GM19438 (cell line): ENCODE data around the gene DNAJB6.

Experiments
- ATAC-seq: cut with Tn5 transposase; IDR thresholded peaks from one replicate; pipeline ENCODE4 v1.9.1; 2021; ENCODE audit warnings: low read depth; ENCODE audit not compliant: unreplicated experiment

The DNAJB6 gene

DNA sequence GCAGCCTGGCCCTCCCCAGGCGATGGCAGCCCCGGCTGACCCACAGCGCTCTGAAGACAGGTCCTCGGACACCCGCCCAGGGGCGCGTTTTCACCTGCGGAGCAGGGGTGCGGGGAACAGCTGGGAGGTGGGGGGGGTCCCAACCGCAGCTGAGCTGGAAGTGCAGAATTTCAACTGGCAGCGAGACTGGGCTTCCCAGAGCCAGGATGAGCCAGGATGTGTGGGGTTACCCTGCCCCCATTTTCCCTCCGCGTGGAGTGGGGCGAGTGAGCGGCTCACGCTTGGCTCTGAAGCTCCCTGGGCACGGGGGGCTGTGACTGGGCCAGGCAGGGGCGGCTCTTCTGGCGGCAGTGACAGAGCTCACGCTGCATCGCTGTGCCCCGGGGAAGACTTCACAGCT is 70.2 kb downstream of the DNAJB6 start:
- no peak for ATAC-seq

DNA sequence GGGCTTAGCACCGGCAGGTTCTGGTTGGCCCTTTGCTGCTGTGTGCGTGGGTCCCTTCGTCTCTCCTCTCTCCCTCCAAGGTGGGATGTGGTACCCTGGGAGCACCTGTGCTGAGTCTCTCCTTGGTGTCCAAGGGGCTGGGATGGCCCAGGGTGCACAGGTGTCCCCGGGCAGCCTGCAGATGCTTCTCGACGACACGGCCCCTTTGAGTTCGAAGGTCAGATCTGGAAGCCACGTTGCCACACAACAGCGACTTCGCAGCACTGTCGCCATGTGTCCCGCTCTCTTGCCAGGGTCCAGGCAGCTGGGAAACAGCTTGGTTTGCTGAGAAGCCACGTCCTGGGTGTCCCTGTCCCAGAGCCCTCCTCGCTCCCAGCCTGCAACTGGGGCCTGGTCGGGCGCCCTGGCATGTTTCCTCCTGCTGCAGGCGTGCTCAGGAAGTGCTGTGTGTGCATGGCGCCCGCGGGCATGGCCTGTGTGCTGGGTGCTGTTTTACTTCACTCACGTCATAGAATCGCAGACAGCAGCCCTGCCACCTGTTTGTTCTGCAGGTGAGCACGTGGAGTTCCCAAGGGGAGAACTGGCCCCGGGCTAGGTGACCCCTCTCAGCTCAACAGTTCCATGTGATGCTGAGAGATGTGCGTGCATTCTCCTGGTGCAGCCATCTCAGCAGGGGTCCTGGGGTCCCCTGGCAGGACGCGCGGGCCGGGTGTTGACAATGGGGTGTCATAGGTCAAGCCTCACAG is 70.9 kb downstream of the DNAJB6 start:
- no peak for ATAC-seq

DNA sequence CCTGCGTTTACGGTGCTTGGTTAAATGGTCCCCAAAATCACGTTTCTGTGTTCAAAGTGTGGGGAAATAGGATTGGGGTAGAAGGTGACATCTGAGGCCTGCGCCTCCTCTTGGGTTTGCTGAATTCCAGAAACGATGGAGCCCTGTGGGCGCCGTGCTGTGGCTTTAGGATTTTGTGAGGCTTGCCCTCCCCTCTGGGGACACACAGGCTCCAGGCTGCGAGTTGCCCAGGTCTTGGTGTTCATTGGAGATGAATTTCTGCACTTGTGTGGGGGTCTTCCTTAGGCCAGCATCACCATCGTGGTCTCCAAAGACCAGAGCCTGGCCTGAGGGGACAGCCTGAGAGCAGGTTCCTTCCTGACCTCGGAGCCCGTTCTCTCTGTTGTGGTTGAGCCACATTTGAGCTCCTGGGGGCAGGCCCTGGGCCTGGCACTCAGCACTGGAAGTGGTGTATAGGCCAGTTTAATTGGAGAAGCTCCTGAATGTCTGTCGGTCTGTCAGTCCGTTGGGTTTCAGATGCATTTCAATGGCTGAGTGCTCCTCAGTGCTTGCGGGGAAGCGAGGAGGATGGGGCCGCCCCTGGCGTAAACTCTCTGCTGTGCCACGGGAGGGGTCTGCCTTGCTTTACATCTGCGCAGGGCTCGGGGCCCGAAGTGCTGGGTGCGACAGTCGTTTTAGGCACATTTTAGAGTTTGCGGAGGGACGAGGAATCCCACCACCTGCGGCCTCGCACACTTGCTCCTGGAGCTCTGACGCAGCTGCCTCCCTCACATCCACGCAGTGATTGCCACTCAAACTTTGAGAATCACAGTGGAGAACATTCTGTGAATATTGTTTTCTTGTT is 71.7 kb downstream of the DNAJB6 start:
- no peak for ATAC-seq

DNA sequence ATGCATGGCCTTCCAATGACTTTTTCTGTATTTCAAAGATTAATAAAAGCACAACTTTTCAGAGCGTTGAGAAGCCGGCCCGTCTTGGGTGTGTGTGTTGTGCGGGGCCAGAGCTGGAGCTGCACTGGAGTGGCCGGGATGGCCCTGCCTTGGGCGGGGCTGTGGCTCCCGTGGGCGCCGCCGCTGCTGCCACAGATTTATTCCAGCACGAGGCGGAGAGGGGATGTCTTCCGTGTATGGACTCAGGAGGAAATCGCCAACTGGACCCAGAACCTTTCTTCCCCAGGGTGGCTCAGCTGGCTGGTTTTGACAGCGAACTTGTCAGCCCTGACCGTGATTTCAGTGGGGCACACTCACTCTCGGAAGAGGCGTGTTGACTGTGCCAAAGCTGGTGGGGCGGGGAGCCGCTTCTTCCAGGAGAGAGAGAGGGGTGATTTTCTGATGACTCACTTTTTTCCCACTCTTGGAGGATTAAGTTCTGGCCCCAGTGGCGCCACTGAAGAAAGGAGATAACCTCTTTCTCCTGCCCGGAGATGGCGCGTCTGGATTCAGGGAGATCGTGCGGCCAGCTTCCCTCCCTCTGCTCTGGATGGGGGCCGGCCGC is 72.4 kb downstream of the DNAJB6 start:
- ATAC-seq: no peak

GRCh38 chr7:157409753-157410727 is 73.2 kb downstream of the DNAJB6 start:
- ATAC-seq: no peak

DNA sequence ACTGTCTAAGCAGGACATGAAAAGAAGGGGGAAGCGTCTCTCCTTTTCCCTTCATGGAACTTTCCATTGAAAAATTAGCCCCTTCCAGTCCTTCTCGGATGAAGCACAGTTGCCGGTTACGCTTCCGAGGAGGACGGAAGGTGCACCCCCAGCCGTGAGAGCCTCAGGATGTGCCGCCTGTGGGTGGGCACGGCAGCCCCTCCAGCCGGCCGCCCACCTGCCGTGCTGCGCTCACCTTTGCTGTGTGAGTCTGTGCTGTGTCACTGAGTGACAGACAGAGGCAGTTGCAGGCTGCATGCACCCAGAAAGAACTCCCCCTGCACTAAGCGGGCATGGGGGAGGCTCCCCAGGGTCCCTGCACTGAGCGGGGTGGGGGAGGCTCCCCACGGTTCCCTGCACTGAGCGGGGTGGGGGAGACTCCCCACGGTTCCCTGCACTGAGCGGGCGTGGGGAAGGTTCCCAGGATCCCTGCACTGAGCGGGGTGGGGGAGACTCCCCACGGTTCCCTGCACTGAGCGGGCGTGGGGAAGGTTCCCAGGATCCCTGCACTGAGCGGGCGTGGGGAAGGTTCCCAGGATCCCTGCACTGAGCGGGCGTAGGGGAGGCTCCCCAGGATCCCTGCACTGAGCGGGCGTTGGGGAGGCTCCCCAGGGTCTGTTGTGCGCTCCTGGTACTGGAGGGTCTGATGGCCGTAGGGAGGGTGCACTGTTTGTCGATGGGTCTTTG is 74.2 kb downstream of the DNAJB6 start:
- ATAC-seq: no peak

- no peak for ATAC-seq
Measured at GRCh38 chr7:157411580-157411979, 74.8 kb downstream of the DNAJB6 start.

DNA sequence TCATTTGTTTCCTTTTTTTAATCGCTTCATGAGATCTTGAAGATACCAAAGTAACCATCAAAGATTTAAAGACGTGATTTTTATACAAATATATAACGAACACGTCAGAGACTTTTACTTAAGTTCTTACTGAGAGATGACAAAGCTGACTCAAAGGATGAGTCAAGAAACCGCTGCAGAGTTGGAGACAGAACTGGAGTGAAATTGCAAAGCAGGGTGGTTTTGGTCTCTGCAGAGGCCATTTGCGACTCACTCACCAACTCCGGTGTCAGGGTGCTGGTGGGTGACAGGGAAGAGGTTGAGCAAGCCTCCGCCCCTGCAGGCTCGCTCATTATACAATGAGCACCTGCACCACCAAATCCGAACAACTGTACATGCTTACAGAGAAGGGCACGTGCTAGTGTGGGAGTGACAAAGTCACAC is 75.2 kb downstream of the DNAJB6 start:
- no peak for ATAC-seq

GRCh38 chr7:157412491-157413180 is 75.8 kb downstream of the DNAJB6 start:
- no peak for ATAC-seq

GRCh38 chr7:157413881-157414701 is 77.3 kb downstream of the DNAJB6 start:
- no peak for ATAC-seq

DNA sequence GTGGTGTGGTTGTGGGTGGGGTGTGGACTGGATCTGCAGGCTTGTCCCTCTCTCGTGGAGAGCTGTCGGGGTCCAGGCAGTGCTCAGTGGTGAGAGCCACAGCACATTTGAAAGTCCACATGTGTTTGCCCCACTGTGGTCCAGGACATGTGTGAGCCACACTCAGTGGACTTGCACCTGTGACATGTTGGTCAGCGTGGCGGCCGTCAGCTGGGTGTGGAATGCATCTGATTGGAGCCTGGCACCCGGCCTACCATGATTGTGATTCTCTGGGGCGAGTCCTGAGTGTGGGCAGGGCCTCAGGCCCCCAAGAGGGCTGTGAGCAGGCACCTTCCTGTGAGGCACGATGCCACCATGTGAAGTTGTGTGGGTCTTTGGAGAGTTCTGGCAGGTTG is 77.9 kb downstream of the DNAJB6 start:
- no peak for ATAC-seq

DNA sequence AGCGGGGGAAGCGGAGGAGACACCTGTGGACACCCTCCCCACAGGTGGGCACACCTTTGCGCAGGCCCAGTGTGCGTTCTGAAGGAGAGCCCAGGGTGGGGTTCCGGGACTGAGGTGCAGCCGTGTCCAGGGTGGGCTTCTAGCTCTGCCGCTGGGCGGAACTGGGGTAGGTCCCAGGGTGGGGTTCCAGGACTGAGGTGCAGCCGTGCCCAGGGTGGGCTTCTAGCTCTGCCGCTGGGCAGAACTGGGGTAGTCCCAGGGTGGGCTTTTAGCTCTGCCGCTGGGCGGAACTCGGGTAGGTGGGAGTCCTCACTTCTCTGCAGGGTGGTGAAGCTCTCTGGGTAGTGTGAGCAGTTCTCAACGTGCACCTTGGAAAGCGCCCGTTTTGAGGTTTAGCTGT is 78.7 kb downstream of the DNAJB6 start:
- no peak for ATAC-seq

DNA sequence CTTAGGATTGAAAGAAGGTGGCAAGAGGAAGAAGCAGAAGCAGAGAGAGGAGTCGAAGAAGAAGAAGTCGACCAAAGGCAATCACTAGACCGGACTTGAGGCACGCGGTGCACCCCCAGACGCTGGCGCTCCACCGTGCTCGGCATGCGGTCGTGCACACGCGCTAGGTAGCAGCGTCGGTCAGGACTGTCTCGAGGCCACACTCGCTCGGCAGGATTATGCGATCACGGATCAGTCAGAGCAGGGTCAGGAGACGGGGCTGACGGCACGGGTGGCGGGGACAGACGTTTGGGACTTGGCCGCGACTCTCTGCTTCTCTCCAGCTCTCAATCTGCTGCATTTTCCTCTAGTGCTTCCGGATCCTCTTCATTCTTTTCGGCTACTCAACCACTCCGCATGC is 79.2 kb downstream of the DNAJB6 start:
- no peak for ATAC-seq

- no peak for ATAC-seq
Measured at GRCh38 chr7:157418204-157419034, 81.6 kb downstream of the DNAJB6 start.

DNA sequence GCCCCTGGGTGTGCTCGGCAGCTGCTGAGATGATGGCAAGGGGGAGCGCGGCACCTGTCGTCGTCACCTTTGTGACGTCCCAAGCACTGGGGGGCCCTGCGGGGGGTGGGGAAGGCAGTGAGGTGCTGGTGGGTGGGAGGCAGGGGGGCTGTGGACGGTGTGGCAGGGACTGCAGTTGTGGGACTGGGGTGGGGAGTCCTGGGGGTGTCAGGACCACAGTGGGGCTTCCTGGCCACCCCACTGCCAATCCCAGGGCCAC is 82.2 kb downstream of the DNAJB6 start:
- no peak for ATAC-seq

GRCh38 chr7:157422279-157422678 is 85.5 kb downstream of the DNAJB6 start:
- no peak for ATAC-seq

- ATAC-seq: no peak
Measured at GRCh38 chr7:157423348-157423747, 86.5 kb downstream of the DNAJB6 start.
